Prostate gland (tissue), 2 donors: ENCODE results near the gene LRRN3.

Experiments used
- POLR2AphosphoS5 ChIP-seq: sonication (generic); formaldehyde crosslinking; IDR thresholded peaks from one replicate; pipeline ENCODE4 v1.6.1; 2017; ENCODE audit warnings: antibody characterized with exemption
- TF ChIP-seq, protein P1 (sequence below), 4 experiments: fragments of 200-600 bp in 2 of 4; fragments of 450-650 bp in 2 of 4; sonication (generic) in 2 of 4; IDR thresholded peaks; 1 replicate in 3 of 4; 2 replicates in 1 of 4; pipeline ENCODE4 v1.5.1; 2016 to 2019; ENCODE audit warnings: antibody characterized with exemption in 4 of 4, mild to moderate bottlenecking in 2 of 4, moderate library complexity in 2 of 4

- TF ChIP-seq, protein P1, sequence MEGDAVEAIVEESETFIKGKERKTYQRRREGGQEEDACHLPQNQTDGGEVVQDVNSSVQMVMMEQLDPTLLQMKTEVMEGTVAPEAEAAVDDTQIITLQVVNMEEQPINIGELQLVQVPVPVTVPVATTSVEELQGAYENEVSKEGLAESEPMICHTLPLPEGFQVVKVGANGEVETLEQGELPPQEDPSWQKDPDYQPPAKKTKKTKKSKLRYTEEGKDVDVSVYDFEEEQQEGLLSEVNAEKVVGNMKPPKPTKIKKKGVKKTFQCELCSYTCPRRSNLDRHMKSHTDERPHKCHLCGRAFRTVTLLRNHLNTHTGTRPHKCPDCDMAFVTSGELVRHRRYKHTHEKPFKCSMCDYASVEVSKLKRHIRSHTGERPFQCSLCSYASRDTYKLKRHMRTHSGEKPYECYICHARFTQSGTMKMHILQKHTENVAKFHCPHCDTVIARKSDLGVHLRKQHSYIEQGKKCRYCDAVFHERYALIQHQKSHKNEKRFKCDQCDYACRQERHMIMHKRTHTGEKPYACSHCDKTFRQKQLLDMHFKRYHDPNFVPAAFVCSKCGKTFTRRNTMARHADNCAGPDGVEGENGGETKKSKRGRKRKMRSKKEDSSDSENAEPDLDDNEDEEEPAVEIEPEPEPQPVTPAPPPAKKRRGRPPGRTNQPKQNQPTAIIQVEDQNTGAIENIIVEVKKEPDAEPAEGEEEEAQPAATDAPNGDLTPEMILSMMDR (IDR thresholded peaks at IDR 0.05): no peak
- TF ChIP-seq POLR2AphosphoS5: peak; percentile 33
Measured at GRCh38 chr7:111174510-111174909, 83.6 kb downstream of the LRRN3 start.
